Type B pancreatic cell (in vitro differentiated cells): ENCODE results near the gene RASIP1. TPM values are rescaled to one million over a fixed set of nuclear protein-coding genes. Genes with fewer than 3 reads are reported as not detected.

ENCODE experiments used
- DNase-seq: peaks from one replicate; pipeline ENCODE4 v3.0.0; 2021; ENCODE audit warnings: mixed read lengths; ENCODE audit not compliant: unreplicated experiment; ENCODE audit errors: extremely low spot score
- H3K27ac Mint-ChIP-seq: 2 replicates; pipeline ENCODE4 v1.8.0; 2021; ENCODE audit warnings: mild to moderate bottlenecking, mixed read lengths
- H3K27me3 Mint-ChIP-seq: 2 replicates; pipeline ENCODE4 v1.8.0; 2021; ENCODE audit warnings: mixed read lengths
- H3K36me3 Mint-ChIP-seq: 2 replicates; pipeline ENCODE4 v1.8.0; 2021; ENCODE audit warnings: mixed read lengths
- H3K4me1 Mint-ChIP-seq: one replicate; pipeline ENCODE4 v1.8.0; 2021; ENCODE audit warnings: mixed read lengths; ENCODE audit not compliant: unreplicated experiment
- H3K4me3 Mint-ChIP-seq: 2 replicates; pipeline ENCODE4 v1.8.0; 2021; ENCODE audit warnings: mild to moderate bottlenecking, mixed read lengths
- H3K9me3 Mint-ChIP-seq: 2 replicates; pipeline ENCODE4 v1.8.0; 2021; ENCODE audit warnings: mixed read lengths
- CTCF ChIP-seq: fragments of 200-600 bp; sonication (generic); conservative IDR thresholded peaks from 2 replicates; pipeline ENCODE4 v1.5.0; 2021; ENCODE audit warnings: antibody characterized with exemption, mild to moderate bottlenecking
- total RNA-seq: library from RNA; stranded (reverse); gene quantifications from 2 replicates; pipeline ENCODE4 v1.2.1, GENCODE V29; 2021; ENCODE audit warnings: low replicate concordance

RASIP1 gene
- total RNA-seq, 1 donor from 2014 or later: 4.6 TPM

- no peak for TF ChIP-seq CTCF
- peaks cover 34% of the 10 kb centered on the region for H3K27me3 Mint-ChIP-seq
- no peaks in the 10 kb centered on the region for H3K36me3 Mint-ChIP-seq
- H3K27ac Mint-ChIP-seq: peak overlapping the region; percentile 83
- peaks cover 18% of the 10 kb centered on the region for H3K4me1 Mint-ChIP-seq
- no peaks in the 10 kb centered on the region for H3K9me3 Mint-ChIP-seq
- H3K4me3 Mint-ChIP-seq: peak overlapping the region; percentile 90
- no peak for DNase-seq
Observed at GRCh38 chr19:48751845-48752495, 11.6 kb upstream of the RASIP1 start.

GRCh38 chr19:48750771-48751504 lies 10.5 kb upstream of the RASIP1 start:
- no peak for TF ChIP-seq CTCF
- no peak for DNase-seq
- peaks cover 34% of the 10 kb centered on the region for H3K27me3 Mint-ChIP-seq
- H3K9me3 Mint-ChIP-seq: no peaks in the 10 kb centered on the region
- H3K36me3 Mint-ChIP-seq: peaks cover 5% of the 10 kb centered on the region
- no peak overlapping the region for H3K27ac Mint-ChIP-seq
- peak overlapping the region; percentile 77 for H3K4me3 Mint-ChIP-seq
- H3K4me1 Mint-ChIP-seq: peaks cover 18% of the 10 kb centered on the region

DNA sequence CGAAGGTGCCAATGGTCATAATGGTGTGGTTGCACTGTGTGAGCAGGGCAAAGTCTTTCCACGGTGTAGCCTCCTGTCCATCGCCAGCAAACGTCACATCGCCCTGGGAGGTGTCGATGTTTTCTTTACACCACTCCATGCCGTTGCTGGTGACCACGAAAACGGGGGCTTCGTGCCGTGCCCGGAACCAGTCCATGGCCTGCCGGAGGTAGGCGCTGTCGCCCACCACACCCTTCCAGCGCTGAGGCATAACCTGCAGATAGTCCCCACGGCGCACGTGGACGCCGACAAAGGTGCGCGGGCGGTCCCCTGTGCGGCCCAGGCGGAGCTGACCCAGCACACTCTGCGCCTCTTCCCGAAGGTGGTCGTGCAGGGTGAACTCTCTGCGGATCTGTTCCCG lies 9.9 kb upstream of the RASIP1 start:
- no peak for TF ChIP-seq CTCF
- H3K27ac Mint-ChIP-seq: no peak overlapping the region
- DNase-seq: no peak
- H3K9me3 Mint-ChIP-seq: no peaks in the 10 kb centered on the region
- peaks cover 18% of the 10 kb centered on the region for H3K4me1 Mint-ChIP-seq
- H3K27me3 Mint-ChIP-seq: peaks cover 34% of the 10 kb centered on the region
- peak overlapping the region; percentile 77 for H3K4me3 Mint-ChIP-seq
- H3K36me3 Mint-ChIP-seq: peaks cover 5% of the 10 kb centered on the region

DNA sequence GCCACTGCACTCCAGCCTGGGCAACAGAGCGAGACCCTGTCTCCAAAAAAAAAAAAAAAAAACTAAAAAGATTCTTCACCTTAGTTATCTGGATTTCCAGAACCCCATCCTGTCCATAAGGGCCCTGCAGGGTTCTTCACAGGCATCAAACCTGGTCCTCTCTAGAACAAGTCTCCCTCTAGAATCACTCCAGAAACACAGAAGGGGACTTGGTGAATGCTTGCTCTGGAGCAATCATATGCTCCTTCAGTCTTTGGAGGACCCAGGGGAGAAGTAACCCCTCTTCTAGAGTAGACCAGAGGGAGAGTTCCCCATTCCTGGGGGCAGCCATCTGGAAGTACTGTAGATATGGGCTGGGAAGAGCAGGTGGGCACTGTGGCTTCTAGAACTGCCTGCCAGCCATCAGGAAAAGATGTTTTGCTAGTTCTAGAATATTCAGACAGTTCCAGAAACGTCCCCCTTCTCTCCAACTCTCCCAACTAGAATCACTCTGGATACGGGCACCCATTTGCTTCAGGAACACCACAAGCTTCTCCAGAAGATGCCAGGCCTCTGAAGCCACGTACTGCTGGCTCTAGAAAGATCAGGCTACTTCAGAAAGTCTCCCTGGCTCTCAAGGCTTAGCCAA lies 9.3 kb upstream of the RASIP1 start:
- TF ChIP-seq CTCF: no peak
- H3K9me3 Mint-ChIP-seq: no peaks in the 10 kb centered on the region
- no peak overlapping the region for H3K4me3 Mint-ChIP-seq
- no peak overlapping the region for H3K27ac Mint-ChIP-seq
- DNase-seq: no peak
- peaks cover 18% of the 10 kb centered on the region for H3K4me1 Mint-ChIP-seq
- H3K27me3 Mint-ChIP-seq: peaks cover 33% of the 10 kb centered on the region
- peaks cover 5% of the 10 kb centered on the region for H3K36me3 Mint-ChIP-seq

- no peak for TF ChIP-seq CTCF
- peak within 1 kb of the TSS; percentile 41 for H3K27ac Mint-ChIP-seq
- H3K27me3 Mint-ChIP-seq: peaks cover 11% of the 10 kb centered on the region
- no peaks in the 10 kb centered on the region for H3K9me3 Mint-ChIP-seq
- H3K4me3 Mint-ChIP-seq: peak within 1 kb of the TSS; percentile 77
- H3K36me3 Mint-ChIP-seq: peaks cover 5% of the 10 kb centered on the region
- peaks cover 9% of the 10 kb centered on the region for H3K4me1 Mint-ChIP-seq
- DNase-seq: no peak
Observed at GRCh38 chr19:48746738-48747575, 6.5 kb upstream of the RASIP1 start, which contains the start of gene IZUMO1. Gene IZUMO1, minus strand, starts transcription at chr19:48746909. Its CDS starts 1,050 bp downstream, at chr19:48745859.
